NT2/D1 (cell line): ENCODE results near the gene DARS2.

Source experiments
- DNase-seq: peaks from one replicate; pipeline ENCODE4 v3.0.0-alpha.2; 2011; ENCODE audit warnings: low read depth, low spot score
- H3K27me3 ChIP-seq: 2 replicates; pipeline ENCODE4 v1.6.0; 2011; ENCODE audit warnings: mild to moderate bottlenecking; ENCODE audit not compliant: insufficient read length, insufficient read depth
- H3K36me3 ChIP-seq: 2 replicates; pipeline ENCODE4 v1.6.1; 2011; ENCODE audit warnings: mild to moderate bottlenecking, low read length, mixed read lengths; ENCODE audit not compliant: insufficient read depth, insufficient read length
- H3K4me1 ChIP-seq: 2 replicates; pipeline ENCODE4 v1.5.1; 2011; ENCODE audit not compliant: insufficient read depth, insufficient read length
- H3K4me3 ChIP-seq: 2 replicates; pipeline ENCODE4 v1.5.1; 2011; ENCODE audit warnings: low read depth; ENCODE audit not compliant: insufficient read length
- H3K9ac ChIP-seq: 2 replicates; pipeline ENCODE4 v1.6.0; 2011; ENCODE audit warnings: low read depth; ENCODE audit not compliant: insufficient read length
- H3K9me3 ChIP-seq: 2 replicates; pipeline ENCODE4 v1.5.1; 2011; ENCODE audit warnings: mild to moderate bottlenecking, low read length; ENCODE audit not compliant: insufficient read depth
- SUZ12 ChIP-seq: IDR thresholded peaks from 2 replicates; pipeline ENCODE4 v1.6.1; 2011; ENCODE audit not compliant: insufficient read length, insufficient read depth; ENCODE audit errors: extremely low read depth
- YY1 ChIP-seq: IDR thresholded peaks from 2 replicates; pipeline ENCODE4 v1.6.1; 2011; ENCODE audit not compliant: insufficient read length, insufficient read depth
- ZNF274 ChIP-seq: IDR thresholded peaks from 2 replicates; pipeline ENCODE4 v1.6.1; 2011; ENCODE audit warnings: mild to moderate bottlenecking, low read depth, low read length

Gene DARS2

DNA sequence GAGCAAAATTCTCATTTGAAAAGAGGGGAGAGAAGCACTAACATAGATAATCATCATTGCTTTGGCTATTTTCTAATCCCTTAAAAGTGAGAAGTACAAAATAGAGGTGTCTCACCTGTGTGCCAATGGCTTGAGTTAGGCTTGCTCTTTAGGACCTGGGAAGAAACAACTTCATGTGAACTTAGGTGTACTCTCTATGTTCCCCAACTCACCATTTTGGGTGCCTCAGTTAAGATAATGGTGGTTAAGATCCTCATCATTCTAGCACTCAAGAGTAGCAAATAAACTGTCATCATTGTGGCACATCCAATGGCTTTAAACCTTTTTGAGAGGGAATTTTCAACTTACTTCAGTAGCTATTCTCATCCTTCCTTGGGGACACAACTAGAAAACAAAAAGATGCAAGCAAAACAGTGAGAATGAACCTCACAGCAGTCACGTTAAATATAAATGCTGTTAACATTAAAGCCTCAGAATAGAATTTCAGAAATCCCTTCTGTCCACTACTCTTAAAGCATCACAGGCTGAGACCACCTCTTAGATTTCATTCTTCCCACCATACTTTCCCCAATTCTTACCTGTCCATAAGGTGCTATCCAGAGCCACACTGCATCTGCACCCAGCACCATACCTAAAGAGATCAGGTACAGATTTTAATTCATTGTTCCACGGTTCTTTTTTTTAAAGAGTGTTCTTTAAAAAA, 42.1 kb downstream of the DARS2 start:
- Histone ChIP-seq H3K9me3 (no peaks in the 10 kb centered on the region), H3K4me1 (no peaks in the 10 kb centered on the region), H3K9ac (peak overlapping the region; percentile 99), H3K27me3 (no peaks in the 10 kb centered on the region), H3K36me3 (peaks cover 68% of the 10 kb centered on the region), H3K4me3 (peak overlapping the region; percentile 98)
- TF ChIP-seq ZNF274 (no peak), SUZ12 (no peak), YY1 (no peak)
- DNase-seq = no peak

DNA sequence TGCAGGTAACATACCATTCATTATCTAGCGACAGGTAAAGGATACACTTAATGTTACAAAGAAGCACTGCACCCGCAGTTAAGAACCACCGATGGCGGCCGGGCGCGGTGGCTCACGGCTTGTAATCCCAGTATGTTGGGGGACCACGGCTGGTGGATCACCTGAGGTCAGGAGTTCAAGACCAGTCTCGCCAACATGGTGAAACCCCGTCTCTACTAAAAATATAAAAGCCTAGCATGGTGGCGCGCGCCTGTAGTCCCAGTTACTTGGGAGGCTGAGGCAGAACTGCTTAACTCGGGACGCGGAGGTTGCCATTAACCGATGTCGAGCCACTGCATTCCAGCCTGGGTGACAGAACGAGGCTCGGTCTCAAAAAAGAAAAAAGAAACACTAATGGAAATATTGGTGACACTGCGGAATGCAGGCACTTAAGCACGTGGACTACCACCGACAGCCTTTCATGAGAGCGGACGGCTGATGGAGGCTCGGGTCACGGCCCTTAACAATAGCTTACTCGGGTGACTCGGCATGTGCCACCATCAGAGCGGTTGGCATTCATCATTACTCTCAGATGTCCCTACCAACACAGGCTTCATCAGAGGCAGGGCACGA, 42.8 kb downstream of the DARS2 start:
- Histone ChIP-seq H3K9ac (peak overlapping the region; percentile 99), H3K36me3 (peaks cover 66% of the 10 kb centered on the region), H3K27me3 (no peaks in the 10 kb centered on the region), H3K4me3 (peak overlapping the region; percentile 98), H3K9me3 (no peaks in the 10 kb centered on the region), H3K4me1 (no peaks in the 10 kb centered on the region)
- no peak for DNase-seq
- TF ChIP-seq YY1 (no peak), SUZ12 (no peak), ZNF274 (no peak)

DNA sequence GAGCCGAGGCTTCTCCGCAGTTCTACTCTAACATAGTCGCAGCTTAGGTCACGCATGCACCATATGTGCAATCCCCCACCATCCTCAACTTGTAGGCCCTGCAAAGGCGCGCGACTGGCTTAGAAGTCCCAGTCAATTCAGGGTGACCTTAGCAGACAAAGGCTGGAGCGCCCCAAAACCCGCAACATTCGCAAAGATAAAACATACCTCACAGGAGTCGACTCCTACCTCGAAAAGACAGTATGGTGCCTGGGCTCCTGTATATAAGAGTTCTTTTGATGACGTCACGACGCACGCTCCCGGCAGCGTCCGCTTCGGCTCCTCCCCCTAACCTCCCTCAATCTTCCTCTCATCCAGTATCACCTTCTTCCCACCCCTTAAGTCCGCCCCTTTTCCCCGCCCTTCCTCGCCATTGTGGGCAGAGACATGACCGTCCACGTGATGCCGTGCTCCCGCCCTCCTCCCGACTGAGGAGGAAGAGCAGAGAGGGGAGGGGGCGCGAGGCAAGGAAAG, 43.3 kb downstream of the DARS2 start, which contains the start of gene GAS5:
Gene GAS5, minus strand, starts transcription at position 237 of the 513 bp plus-strand sequence.
- H3K9me3 ChIP-seq = no peaks in the 10 kb centered on the region
- peak within 1 kb of the TSS; percentile 98 for H3K4me3 ChIP-seq
- peaks cover 69% of the 10 kb centered on the region for H3K36me3 ChIP-seq
- peak within 1 kb of the TSS; percentile 99 for H3K9ac ChIP-seq
- no peaks in the 10 kb centered on the region for H3K4me1 ChIP-seq
- DNase-seq = peak; percentile 100
- no peaks in the 10 kb centered on the region for H3K27me3 ChIP-seq
- TF ChIP-seq ZNF274 (no peak), SUZ12 (no peak), YY1 (peak; percentile 60)

DNA sequence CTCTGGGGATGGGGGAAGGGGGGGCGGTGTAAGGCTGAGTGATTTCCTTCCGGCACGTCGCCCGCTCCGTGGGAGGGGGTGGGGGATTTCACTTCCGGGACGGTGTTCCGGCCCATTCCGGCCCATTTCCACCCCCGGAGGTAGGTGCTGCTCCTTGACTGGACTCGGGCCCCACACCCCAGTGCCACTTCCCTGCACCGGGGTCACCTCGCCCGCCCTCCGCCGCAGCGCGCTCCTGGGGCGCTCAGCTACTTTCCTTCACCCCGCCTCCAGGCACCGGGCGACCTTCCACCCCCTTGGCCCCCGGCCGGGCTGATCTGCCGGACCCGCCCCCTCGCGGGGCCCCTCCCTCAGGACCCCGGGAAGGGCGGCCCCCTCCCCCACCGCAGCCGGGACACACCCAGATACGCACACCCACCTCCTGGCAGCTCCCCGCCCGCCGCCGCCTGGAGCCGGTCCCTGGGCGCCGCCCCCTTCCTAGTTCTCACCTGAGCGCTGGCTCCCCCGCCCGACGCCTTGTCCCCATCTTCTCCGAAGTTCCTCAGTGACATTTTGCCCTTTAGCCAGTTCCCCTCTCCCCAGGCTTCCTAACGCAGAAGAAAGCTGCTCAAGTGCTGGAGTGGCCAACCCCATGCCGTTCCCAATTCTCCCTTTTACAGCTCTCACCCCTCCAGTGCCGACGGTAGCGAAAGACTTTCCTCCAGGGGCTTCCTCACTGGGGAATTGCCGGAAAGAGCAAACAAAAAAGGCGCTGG, 44.0 kb downstream of the DARS2 start, which contains the start of gene ZBTB37:
Gene ZBTB37, plus strand, starts transcription at position 115 of the 755 bp plus-strand sequence. CDS start 1,846 bp downstream, outside the sequence.
- Histone ChIP-seq H3K36me3 (peaks cover 66% of the 10 kb centered on the region), H3K4me3 (peak within 1 kb of the TSS; percentile 98)

DNA sequence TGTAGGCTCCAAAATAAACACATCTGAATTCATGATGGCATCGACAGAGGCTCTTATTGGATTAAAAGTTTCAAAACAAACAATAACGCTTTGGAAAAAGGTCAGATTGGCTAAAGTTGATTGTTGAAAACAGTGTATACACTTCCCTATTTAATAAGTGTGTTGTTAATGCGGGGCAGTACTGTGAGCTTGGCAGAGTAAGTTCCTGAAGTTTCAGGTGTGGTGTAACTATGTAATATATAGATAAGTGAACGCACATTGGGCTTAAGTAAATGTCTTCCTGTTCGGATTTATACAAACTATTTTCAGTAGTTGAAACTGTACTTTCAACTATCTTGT, 44.5 kb downstream of the DARS2 start:
- Histone ChIP-seq H3K9ac (peak overlapping the region; percentile 59), H3K4me1 (no peaks in the 10 kb centered on the region), H3K27me3 (no peaks in the 10 kb centered on the region), H3K9me3 (no peaks in the 10 kb centered on the region), H3K4me3 (peak overlapping the region; percentile 69), H3K36me3 (peaks cover 65% of the 10 kb centered on the region)
- TF ChIP-seq ZNF274 = no peak
- no peak for TF ChIP-seq SUZ12
- TF ChIP-seq YY1 = no peak
- no peak for DNase-seq

More for the DNA sequence above, 44.0 kb downstream of the DARS2 start, which contains the start of gene ZBTB37:
- Histone ChIP-seq H3K4me1 (no peaks in the 10 kb centered on the region), H3K9me3 (no peaks in the 10 kb centered on the region), H3K27me3 (no peaks in the 10 kb centered on the region), H3K9ac (peak within 1 kb of the TSS; percentile 99)
- TF ChIP-seq SUZ12 (no peak), YY1 (no peak), ZNF274 (no peak)
- DNase-seq = peak; percentile 95

DNA sequence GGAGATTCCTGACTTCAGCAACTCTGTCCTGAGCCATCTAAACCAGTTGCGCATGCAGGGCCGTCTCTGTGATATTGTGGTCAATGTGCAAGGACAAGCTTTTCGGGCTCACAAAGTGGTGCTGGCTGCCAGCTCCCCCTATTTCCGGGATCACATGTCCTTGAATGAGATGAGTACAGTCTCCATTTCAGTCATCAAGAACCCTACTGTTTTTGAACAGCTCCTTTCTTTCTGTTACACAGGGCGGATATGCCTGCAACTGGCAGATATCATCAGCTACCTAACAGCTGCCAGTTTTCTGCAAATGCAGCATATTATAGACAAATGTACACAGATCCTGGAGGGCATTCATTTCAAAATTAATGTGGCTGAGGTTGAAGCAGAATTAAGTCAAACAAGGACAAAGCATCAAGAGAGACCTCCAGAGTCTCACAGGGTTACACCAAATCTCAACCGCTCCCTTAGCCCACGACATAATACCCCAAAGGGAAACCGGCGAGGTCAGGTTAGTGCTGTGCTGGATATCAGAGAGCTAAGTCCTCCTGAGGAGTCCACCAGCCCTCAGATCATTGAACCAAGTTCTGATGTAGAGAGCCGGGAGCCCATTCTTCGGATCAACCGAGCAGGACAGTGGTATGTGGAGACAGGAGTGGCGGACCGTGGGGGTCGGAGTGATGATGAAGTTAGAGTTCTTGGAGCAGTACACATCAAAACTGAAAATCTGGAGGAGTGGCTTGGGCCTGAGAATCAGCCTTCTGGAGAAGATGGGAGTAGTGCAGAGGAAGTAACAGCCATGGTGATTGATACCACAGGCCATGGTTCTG, 46.0 kb downstream of the DARS2 start:
- H3K4me1 ChIP-seq = no peaks in the 10 kb centered on the region
- no peaks in the 10 kb centered on the region for H3K9me3 ChIP-seq
- peaks cover 57% of the 10 kb centered on the region for H3K36me3 ChIP-seq
- no peak for DNase-seq
- no peak overlapping the region for H3K4me3 ChIP-seq
- no peaks in the 10 kb centered on the region for H3K27me3 ChIP-seq
- H3K9ac ChIP-seq = no peak overlapping the region
- TF ChIP-seq ZNF274 (no peak), YY1 (no peak), SUZ12 (no peak)
